ENCODE results near the gene SCGB1D4.

Gene SCGB1D4

GRCh38 chr11:62273284-62273683 lies 25.6 kb downstream of the SCGB1D4 start:
- no peak for DNase-seq

- no peak for DNase-seq
These were observed 29.1 kb downstream of the SCGB1D4 start, which contains the start of gene SCGB2A2 for GRCh38 chr11:62269654-62270278. Gene SCGB2A2, plus strand, starts transcription at chr11:62270158. Its CDS starts 59 bp downstream, at chr11:62270217.

DNA sequence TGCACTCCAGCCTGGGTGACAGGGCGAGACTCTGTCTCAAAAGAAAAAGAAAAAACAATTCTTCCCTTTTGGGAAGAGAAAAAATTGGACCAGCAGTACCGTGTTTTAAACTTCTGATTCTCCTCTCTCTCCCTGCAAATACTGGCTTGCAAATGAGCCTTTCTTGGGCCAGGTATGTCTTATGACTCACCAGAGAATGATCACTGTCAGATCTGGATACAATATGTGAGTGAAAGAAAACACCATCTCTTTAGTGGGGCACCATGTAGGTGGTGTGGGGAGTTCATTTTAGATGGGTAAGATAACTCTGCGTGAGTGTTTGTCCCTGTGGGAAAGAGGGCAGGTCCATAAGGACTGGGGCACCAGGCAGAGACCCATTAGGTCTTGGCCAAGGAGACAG lies 31.3 kb downstream of the SCGB1D4 start:
- no peak for DNase-seq

DNA sequence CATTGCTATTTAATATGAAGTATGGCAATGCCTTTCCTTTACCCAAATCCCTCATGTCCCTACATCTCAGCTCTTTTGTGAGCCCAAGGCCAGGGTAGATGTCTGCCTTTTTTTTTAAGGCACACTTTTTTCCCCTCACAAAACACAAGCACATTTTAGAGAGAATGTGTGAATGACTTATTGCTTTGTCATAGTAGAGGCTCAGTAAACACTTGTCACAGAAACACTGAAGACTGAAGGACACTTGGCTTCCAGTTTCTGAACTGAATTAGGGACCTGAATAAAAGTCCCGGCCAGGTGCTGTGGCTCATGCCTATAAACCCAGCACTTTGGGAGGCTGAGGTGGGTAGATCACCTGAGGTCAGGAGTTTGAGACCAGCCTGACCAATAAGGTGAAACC lies 31.8 kb downstream of the SCGB1D4 start:
- DNase-seq, result no peak

- no peak for DNase-seq
These were observed 32.3 kb downstream of the SCGB1D4 start for GRCh38 chr11:62266558-62266957.

GRCh38 chr11:62264004-62264403 lies 34.9 kb downstream of the SCGB1D4 start:
- DNase-seq, result no peak

DNA sequence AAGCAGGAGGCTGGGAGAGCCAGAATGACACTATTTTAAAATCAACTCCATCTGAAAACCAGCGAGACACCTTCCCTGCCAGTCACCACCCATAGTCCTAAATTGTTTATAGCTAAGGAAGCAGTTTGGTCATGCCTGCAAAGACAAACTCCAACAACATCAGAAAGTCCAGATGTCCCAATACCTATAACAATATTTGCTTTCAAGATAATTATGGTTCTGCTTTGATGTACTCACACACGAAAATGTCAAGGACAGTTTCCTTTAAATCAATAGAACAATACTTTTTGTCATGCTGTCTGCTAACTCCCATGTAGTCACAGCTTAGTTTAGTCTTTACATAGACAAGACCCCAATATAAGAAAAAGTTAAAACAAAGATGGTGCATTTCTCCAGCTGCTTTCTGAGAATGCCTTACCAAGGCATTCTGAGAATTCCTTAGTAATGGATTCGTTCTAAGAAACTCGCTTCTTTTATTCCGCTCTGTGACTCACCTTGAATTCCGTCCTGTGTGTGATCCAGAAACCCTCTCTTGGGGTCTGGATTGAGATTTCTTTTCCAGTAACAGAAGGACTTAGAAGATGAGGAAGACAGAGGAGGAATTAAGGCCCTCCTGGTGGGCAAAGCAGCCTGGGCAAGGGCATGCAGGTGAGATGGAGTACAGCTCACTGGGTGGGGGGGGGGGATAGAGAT lies 38.5 kb downstream of the SCGB1D4 start:
- DNase-seq, result no peak

DNA sequence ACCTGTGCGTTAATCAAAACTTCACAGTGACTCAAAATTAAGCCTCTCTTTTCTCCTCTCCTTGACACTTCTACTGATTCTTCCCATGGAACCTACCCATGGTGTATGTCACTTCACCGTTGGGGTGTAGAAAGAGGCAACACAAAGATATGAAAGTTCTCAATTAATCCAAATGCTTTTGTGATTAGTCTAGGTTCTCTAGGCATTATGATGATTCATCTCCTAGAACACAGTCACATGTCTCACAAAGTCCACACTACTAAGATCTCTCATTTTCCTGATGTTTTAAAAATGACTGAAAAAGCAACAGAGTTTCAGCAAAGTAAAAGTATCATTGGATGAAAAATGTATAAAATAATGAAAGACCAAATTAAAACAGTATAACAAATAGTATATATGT lies 42.6 kb downstream of the SCGB1D4 start:
- DNase-seq, result no peak

GRCh38 chr11:62253999-62254542 lies 44.8 kb downstream of the SCGB1D4 start:
- no peak for DNase-seq

DNA sequence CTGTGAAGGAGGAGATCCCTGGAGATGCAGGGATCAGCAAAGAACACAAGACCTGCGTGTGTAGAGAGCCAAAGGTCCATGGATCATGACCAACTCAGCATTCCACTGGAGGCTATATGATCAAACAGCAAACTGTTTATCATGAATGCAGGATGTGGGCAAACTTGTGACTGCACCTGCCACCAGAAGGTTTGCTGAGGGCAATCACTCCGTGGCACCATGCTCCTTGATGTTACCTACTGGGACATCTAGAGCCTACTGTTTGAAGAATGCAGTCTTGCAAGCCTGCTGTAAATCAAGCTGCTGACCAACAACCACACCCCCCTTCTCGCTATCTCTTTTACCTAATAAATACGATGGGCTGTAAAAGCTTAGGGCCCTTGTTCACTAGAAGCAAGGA lies 47.2 kb downstream of the SCGB1D4 start:
- DNase-seq, result no peak

Measured in inflammatory macrophage treated with lipopolysaccharide for 1 hour (primary cell).